ENCODE measurements around the gene GFY.
A peak's percentile ranks its signal among the peaks of the same experiment; 100 is the strongest.
"Not testable (repeated sequence)": the region's sequence is repeated elsewhere in the genome, so short reads cannot be mapped to it uniquely, and the experiment has no call there.

GFY gene

DNA sequence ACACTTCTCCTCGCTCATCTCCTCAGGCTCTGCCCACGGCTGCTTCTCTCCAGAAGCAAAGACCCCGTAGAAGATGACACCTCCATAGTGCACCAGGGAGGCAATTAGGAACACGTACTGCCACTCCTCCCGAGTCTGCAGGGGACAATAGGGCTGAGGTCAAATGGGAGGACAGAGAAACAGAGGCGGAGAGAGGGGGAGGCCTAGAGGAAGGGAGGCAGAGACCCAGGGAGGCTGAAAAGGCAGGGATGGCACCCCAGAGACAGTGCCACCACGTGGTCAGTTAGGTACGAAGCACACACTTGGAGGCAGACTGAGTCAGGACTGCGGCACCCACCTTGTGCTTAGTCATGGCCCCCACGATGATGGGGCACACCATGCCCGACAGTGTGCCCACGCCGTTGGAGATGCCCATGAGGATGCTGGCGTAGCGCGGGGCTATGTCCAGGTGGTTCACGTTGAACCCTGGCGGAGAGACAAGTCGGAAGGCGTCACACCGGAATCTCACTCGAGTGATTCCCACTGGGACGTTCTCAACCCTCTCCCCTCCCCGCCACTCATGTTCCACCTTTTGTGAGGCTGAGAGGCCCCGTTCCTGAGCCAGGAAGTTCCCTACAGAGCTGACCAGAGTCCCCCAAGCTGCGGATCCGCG, 5.6 kb downstream of the GFY start:
- no peak for DNase-seq

DNA sequence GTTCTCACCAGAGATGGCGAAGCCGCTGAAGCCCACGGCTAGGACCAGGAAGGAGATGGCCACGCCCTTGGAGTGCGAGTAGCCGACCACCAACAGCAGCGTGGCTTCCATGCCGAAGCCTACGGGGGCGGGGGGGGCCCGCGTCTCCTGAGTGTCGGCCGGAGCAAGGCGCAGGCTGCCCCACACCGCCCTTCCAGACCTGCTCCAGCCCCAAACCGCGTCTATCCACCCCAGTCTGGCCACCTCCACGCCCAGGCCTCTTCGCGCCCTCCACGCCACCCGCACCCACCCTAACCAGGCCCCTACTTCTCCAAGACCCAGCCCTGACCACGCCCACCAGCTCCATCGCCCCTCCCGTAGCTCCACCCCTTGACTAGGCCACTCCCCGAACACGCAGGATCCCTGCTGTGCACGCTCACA, 6.2 kb downstream of the GFY start:
- no peak for DNase-seq

DNA sequence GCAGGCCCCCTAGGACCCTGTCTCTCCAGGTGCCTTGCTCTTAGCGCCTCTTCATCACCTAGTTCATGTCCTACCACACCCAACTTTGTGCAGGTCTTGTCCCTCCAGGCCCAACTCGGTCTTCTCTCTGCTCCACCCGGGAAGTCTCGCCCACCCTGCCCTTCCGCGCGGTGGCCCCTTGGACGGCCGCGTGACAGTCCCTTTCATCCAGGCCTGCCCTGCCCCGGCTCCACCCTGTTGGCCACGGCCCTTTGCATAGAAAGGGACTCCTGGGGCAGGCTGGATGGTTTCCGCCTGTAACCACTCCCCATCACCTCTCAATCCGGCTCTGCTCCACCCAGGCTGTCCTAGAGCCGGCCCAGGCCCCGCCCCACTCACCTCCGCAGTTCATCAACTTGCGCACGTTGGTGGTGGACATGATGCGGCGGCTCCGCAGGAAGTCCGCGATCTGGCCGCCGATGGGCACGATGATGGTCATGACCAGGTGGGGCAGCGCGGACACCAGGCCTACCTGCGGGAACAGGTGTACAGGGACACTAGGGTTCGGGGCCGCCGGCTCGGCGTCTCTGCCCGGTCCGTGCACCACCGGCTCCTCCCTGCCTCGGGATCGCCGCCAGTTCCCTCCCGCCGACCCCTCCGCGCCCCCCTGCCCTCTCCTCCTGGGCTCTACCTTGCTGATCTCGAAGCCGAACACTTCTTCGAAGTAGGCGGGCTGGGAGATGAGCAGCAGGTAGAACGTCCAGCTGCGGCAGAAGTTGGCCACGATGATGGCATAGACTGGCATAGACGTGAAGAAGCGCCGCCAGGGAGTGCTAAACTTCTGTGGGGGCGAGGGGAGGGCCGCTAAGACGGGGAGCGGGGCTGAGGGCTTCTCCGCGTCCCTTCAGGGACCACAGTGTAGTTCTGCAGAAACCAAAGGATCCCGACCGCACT, 7.2 kb downstream of the GFY start:
- no peak for DNase-seq

DNA sequence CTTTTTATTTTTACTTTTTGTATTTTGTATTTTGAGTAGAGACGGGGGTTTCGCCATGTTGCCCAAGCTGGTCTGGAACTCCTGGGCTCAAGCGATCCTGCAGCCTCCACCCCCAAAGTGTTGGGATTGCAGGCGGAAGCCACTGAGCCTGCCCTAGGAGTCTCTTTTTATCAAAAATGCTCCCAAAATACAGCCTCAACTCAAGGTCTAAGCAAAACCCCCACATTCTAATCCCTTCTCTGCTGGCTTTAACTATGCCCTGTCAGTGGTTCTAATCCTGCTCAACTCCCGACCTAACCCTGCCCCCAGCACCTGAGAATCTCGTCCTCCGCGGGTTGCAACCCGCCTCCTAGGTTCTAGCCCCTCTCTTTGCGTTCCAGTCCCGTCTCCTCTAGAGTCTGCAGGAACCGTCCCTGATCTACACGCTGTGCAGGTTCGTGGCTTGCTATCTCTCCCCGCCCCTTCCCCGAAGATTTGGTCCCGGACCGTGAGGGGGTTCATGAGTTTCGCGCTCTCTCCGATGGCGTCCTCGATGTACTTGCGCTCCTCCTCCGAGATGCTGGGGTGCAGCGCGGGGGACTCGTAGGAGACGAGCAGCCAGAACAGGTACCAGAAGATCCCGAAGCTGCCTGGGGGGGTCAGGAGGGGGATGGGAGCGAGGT, 8.2 kb downstream of the GFY start:
- DNase-seq: no peak

DNA sequence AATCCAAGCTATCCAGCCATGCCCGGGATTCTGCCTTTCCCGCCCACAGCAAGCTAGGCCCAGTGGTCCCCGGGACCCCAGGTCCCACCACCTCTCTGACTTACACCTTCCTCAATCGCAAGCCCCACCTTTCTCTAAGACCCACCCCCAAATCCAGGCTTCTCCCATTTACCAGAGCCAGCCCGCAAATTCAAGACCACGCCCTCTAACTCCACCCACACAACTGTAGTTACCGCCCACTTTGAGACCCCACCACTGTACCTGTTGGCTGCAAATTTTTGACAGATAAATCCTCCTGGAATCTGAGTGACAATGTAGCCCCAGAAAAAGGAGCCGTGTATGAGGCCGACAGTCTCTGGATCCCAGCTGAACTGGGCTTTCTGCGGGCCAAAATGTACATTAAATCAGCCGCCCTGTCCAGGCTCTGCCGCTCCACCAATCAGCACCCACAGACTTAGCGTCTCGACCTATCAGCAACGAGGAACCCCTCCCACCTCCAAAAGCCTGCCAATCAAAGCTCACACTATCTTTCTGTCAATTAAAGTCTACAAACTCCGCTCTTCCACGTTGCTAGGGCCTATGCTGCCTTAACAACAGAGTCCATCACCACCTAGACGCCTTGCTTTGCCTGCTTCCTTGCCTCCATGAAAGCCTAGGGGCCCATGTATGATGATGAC, 9.9 kb downstream of the GFY start:
- no peak for DNase-seq

DNA sequence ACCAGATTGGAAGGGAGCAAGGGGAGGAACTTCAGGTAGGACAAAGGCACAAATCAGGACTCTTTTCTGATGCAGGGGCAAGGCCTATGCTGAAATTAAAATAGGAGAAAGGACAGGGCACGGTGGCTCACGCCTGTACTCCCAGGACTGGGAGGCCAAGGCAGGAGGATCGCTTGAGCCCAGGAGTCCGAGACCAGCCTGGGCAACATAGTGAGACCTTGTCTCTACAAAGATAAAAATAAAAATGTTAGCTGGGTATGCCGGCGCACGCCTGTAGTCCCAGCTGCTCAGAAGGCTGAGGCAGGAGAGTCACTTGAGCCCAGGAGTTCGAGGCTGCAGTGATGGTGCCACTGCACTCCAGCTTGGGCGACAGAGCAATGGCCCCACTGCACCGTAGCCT, 10.5 kb downstream of the GFY start:
- DNase-seq: no peak

DNA sequence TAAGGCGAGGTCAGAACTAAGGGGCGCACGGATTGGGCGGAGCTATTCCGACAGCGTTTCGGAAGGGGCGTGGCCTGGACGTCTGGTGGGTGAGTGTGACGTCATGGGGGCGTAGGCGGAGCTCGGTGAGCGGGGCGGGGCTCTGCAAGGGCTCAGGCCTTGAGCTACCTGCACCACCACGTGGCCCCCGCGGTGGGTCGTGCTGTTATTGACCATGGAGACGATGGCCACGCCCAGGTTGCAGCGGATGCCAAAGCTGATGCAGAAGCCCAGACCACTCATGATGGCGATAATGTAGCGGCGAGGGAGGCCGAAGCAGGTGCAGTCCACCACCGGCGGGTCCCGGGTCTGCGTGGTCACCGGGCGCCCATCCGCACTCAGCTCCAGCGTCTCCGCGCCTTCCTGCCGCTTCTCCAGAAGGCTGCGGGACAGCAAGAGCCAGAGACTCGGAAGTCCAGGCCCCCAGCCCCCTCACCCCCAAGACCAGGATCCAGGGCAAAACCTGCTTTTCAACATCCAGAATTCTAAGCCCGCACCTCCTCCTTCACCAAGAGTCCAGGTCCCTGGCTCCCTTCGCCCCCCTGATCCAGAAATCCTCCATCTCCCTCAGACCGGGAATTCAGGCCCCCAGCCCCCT, 11.3 kb downstream of the GFY start:
- no peak for DNase-seq

DNA sequence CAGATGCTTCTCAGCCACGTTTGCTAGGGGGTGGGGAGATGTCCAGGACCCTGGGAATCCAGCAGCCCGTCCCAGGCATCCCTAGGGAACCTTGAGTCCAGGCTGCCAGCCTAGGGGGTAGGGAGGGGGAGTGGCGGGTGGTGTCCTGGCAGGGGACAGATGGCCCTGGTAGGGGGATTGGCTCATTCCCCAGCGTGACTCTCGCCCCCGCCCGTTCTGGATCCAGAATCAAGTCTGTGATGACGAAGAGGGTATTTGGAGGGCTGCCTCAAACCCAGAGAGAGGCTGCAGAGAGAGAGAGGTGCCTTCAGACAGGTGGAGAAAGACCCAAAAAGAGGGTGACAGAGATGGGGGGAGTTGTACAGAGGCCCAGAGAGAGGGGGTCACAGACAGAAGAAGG, 12.0 kb downstream of the GFY start:
- no peak for DNase-seq

DNA sequence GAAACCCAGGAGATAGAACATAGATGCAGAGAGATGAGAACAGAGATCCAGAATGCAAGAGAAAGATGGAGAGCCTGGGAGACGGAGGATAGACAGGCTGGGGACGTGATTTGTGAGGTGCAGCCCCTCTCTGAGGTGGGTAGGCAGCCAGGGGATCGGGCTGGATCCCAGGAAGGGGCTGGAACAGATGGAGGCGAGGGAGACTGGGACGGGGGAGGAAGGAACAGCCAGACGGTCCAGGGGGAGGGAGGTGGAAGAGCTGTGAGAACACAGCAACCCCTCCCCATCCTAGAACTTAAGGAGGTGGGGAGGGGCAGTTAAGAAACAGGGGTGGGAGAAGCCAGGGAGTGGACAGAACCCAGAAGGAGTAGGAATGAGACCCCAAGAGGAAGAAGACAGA, 13.1 kb downstream of the GFY start:
- DNase-seq: no peak

DNA sequence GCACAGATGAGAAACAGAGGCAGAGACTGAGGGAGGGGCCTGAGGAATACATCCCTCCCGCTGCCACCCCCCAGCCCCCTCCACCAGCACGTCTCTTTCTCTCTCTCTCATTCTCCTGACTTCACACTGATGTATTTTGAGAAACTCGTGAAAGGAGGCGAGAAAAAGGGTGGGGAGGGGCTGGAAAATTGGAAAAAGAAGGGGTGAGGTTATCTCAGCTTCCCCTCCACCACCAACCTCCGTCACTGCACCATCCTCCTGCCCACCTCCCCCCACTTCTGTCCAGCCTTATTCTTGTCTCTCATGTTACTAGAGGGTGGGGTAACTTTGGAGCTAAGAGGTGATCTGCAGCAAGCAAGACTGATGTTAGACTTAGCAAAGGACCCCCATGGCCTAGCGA, 14.6 kb downstream of the GFY start:
- no peak for DNase-seq

DNA sequence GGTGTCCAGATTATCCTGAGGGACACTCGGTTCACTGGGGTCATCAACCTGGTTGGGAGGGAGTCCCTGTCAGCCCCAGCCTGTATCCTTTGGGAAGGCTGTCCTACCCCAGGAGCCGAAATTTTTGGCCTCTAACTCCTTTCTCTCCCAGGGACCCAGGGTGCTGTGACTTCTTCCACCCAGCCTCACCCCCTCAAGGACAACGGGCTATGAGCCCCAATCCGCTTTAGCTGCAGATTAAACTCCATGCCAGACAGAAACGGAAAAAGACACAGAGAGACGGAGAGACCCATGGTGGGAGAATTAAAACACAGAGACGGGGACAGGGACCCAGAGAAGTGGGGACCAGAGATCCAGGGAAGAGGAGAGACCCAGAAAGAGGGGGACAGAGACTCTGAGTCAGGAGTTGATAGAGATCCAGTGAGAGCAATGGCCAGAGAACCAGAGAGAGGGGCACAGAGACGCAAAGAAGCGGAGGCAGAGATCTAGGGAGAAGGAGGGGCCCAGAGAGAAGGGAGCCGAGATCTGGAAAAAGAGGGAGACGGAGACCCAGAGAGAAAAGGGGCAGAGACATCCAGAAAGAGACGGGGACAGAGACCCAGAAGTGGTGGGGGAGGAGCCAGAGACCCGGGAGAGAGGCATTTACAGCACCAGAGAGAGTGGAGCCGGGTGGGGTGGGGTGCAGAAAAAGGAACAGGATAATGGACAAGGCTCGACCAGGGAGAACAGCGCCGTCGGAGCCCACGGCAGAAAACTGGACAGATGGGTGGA, 15.4 kb downstream of the GFY start:
- no peak for DNase-seq

DNA sequence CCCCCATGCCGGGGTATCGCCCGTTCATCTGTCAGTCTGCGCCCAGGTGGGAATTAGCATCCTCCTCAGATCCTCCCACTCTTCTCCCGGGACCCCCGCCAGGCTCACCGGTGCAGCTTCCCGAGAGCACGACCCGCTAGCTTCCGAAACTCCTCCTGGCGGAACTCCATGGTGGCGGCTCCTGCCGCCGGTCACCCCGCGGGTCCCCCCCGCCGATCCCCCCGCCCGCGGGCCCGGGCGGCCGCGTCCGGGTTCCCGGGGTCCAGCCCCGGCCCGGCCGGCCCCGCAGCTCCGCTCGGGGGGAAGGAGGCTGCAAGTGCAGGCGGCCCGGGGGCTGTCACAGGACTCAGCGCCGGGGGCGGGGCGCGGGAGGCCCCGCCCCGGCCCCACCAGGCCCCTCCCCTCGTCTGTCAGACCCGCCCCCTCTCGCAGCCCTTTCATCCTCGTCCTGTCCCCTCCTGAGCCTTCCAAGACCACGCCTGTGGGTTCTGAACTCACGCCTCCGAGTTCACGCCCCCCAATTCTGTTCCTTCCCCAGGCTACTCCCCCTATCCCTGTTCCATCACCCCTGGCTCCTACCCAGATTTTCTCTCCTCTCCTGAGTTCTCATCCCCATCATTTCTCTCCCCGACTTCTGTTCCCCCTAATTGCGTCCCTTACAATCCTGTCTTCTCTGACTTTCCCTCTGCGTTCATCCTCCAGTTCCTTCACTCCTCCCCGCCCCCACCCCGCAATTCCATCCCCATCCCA, 16.2 kb downstream of the GFY start, which contains the start of gene SLC17A7:
Gene SLC17A7, minus strand, starts transcription at position 318 of the 750 bp plus-strand sequence. Its CDS starts 148 bp downstream, at position 170.
- peak; percentile 50 for DNase-seq

DNA sequence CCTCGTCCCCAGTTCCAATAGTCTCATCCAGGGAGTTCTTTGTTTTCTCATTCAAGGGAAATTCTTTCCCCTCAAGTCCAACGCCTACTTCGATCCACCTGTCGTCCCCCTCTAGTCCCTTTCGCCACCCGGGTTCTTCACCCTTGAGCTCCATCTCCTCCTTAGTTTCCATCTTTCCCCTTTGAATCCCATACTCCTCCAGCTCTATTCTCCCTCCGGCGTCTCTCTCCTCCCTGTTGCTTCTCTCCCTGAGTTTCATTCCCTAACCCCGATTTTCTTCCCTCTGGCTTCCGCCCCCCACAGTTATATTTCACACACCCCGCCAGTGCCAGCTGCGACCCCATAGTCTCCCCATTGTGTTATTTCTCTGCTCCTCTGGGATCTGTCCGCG, 16.8 kb downstream of the GFY start:
- peak; percentile 18 for DNase-seq

DNA sequence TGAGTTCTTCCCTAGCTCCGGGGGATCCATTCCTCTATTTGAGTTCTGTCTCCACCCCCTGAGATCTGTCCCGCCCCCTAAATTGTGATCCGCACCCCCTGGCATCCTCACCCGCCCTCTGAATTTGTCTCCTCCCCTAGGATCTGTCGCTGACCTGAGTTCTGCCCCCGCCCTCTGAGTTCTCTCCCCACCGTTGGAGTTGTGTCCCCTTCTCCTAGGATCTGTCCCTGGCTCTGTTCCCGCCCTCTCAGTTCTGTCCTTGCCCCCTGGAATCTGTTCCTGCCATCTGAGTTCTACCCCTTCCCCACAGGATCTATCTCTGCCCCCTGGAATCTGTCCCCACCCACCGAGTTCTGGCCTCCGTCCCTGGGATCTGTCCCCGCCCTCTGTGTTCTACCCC, 17.2 kb downstream of the GFY start:
- DNase-seq: no peak

DNA sequence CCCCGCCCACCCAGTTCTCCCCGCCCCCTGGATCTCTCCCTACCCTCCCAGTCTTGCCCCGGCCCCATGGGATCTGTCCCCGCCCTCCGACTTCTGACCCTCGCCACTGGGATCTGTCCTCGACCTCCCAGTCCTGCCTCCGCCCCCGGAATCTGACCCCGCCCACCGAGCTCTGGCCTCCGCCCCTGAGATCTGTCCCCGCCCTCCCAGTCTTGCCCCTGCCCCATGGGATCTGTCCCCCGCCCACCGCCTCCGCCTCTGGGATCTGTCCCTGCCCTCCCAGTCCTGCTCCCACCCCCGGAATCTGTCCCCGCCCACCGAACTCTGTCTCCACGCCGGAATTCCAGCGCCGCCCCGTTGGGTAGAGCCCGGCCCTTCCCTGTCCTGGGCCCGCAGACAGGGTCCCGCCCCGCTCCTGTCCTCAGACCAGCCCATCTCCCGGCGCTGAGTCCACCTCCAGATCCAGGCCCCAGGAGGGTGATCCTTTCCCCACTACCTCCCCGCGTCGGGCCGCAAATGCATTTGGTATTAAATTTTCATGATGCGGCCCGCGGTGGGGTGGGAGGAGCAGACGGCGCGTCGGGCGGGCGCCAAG, 17.7 kb downstream of the GFY start:
- peak; percentile 80 for DNase-seq

DNA sequence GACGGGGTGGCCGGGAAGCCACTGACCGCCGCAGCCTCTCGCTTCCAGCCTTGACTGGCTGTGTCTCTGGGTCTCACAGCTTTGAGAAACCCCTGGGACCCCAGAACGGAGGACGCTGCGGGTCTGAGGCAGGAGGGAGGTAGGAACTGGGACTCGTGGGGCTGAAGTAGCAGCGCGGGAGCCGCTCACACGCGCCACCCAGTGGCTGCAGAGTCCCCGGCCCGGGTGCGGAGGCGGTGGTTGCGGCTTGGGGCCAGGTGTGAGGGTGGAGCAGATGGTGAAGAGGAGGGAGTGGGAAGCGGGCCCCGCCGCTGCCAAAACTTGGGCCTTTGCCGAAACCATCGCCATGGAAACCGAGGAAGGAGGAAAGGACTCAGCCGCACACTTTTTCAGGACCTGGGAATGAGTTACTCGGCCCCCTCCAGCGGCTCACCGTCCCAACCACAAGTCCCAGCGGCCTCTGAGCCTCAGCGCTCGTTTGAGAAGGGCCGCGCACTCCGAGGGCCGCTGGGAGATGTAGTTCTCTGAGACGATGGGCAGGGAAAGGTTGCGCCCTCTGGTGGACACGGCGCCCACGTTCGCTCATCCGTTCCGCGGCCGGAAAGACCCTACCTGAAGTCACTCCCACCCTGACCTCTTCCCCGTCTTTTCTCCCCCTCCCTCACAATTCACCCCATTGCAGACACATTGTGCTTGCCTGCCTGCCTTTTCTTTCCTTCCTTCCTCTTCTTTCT, 18.3 kb downstream of the GFY start:
- peak; percentile 97 for DNase-seq

DNA sequence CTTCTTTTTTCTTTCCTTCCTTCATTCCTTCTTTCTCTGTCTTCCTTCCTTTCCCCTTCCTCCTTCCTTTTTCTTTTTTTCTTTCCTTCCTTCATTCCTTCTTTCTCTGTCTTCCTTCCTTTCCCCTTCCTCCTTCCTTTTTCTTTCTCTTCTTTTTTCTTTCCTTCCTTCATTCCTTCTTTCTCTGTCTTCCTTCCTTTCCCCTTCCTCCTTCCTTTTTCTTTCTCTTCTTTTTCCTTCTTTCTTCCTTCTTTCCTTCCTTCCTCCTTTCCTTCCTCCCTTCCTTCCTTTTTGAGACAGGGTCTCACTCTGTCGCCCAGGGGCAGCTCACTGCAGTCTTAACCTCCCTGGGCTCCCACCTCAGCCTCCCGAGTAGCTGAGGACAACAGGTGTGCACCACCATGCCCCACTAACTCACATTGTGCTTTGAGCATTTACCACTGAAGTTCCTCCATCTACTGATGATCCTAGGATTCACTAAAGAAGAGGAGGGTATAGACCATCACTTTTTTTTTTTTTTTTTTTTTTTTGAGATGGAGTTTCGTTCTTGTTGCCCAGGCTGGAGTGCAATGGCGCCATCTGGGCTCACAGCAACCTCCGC, 19.0 kb downstream of the GFY start:
- DNase-seq: not testable (repeated sequence)

DNA sequence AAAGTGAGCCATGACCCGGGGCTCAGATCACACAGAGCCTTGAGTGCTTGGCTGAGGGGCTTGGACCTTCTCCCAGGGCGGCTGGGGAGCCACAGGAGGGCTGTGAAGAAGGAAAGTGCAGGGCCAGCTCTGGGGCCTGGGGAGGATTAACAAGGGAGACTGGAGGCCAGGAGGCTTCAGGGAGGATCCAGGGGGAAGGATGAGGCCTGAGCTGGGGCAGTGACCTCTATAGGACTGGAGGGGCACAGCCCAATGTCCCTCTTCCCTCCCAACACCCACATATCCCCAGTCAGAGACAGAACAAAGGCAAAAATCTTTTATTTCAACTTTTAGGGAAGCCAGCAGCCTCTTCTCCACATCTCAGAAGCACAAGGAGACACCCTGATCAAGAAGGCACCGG, 20.8 kb downstream of the GFY start:
- no peak for DNase-seq
